Hepatocyte (in vitro differentiated cells): ENCODE data around the gene INSR. TPM values are rescaled to one million over a fixed set of nuclear protein-coding genes. Genes with fewer than 3 reads are reported as not detected.
"Not testable (repeated sequence)": the region's sequence is repeated elsewhere in the genome, so short reads cannot be mapped to it uniquely, and the experiment has no call there.

Source experiments
- DNase-seq: peaks from one replicate; pipeline ENCODE4 v3.0.0-alpha.2; 2016; ENCODE audit warnings: low spot score
- H2AFZ ChIP-seq: fragments of 200-600 bp; sonication (generic); 2 replicates; pipeline ENCODE4 v1.6.0; 2016; ENCODE audit warnings: antibody characterized with exemption, mild to moderate bottlenecking
- H3K27ac ChIP-seq: fragments of 200-600 bp; sonication (generic); 2 replicates; pipeline ENCODE4 v1.5.1; 2016; ENCODE audit warnings: mild to moderate bottlenecking
- H3K27me3 ChIP-seq: fragments of 200-600 bp; sonication (generic); 2 replicates; pipeline ENCODE4 v1.6.1; 2016
- H3K36me3 ChIP-seq: fragments of 200-600 bp; sonication (generic); replicated peaks from 2 replicates; pipeline ENCODE4 v1.5.1; 2016; ENCODE audit warnings: low read depth; ENCODE audit not compliant: insufficient read depth
- H3K4me1 ChIP-seq: fragments of 200-600 bp; sonication (generic); 2 replicates; pipeline ENCODE4 v1.5.1; 2016; ENCODE audit warnings: mild to moderate bottlenecking, moderate library complexity; ENCODE audit not compliant: insufficient read depth
- H3K4me2 ChIP-seq: fragments of 200-600 bp; sonication (generic); 2 replicates; pipeline ENCODE4 v1.6.0; 2016
- H3K4me3 ChIP-seq: fragments of 200-600 bp; sonication (generic); 2 replicates; pipeline ENCODE4 v1.5.1; 2016; ENCODE audit warnings: mild to moderate bottlenecking
- H3K79me2 ChIP-seq: fragments of 200-600 bp; sonication (generic); 2 replicates; pipeline ENCODE4 v1.6.0; 2017; ENCODE audit warnings: mild to moderate bottlenecking
- H3K9me2 ChIP-seq: fragments of 200-600 bp; sonication (generic); replicated peaks from 2 replicates; pipeline ENCODE4 v1.6.0; 2017; ENCODE audit warnings: mild to moderate bottlenecking; ENCODE audit not compliant: insufficient read depth
- H3K9me3 ChIP-seq: fragments of 200-600 bp; sonication (generic); 2 replicates; pipeline ENCODE4 v1.5.1; 2016; ENCODE audit warnings: low read depth, mild to moderate bottlenecking
- H4K20me1 ChIP-seq: fragments of 200-600 bp; sonication (generic); 2 replicates; pipeline ENCODE4 v1.6.0; 2016; ENCODE audit warnings: mild to moderate bottlenecking; ENCODE audit not compliant: insufficient read depth, poor library complexity, severe bottlenecking
- CTCF ChIP-seq: fragments of 200-600 bp; sonication (generic); IDR thresholded peaks from 2 replicates; pipeline ENCODE4 v1.5.1; 2016; ENCODE audit warnings: antibody characterized with exemption, mild to moderate bottlenecking; ENCODE audit not compliant: poor library complexity
- EZH2 ChIP-seq: fragments of 200-600 bp; sonication (generic); IDR thresholded peaks from 2 replicates; pipeline ENCODE4 v1.6.1; 2016; ENCODE audit warnings: antibody characterized with exemption, mild to moderate bottlenecking, borderline replicate concordance
- EZH2phosphoT487 ChIP-seq: fragments of 200-600 bp; sonication (generic); IDR thresholded peaks from one replicate; pipeline ENCODE4 v1.6.1; 2018; ENCODE audit warnings: antibody characterized with exemption, mild to moderate bottlenecking, low read depth, moderate library complexity; ENCODE audit not compliant: unreplicated experiment, severe bottlenecking
- WGBS: methylation state at CpG from one replicate; pipeline ENCODE4 v1.1.6; 2016; ENCODE audit warnings: low lambda C conversion rate; ENCODE audit errors: missing lambda C conversion rate; 5-methylcytosine and 5-hydroxymethylcytosine counted together
- polyA plus RNA-seq: library from polyadenylated mRNA; unstranded; fragments of >200 nt; fragmentation: Nextera tagmentation; extraction: Ambion mirVana; gene quantifications from 2 replicates; pipeline ENCODE4 v1.2.1, GENCODE V29; 2016
- total RNA-seq: library from RNA; depleted of rRNA; stranded (reverse); fragments of >200 nt; gene quantifications from 2 replicates; pipeline ENCODE4 v1.2.3, GENCODE V29; 2014

Gene INSR
- total and polyA plus RNA-seq, 2 experiments from 2014 or later, result 17.0 to 59.0 TPM

- Histone ChIP-seq H3K9me2 (no peaks in the 10 kb centered on the region), H2AFZ (no peak overlapping the region), H3K36me3 (no peaks in the 10 kb centered on the region), H3K27ac (no peak overlapping the region), H3K9me3 (no peaks in the 10 kb centered on the region), H3K4me1 (peaks cover 1% of the 10 kb centered on the region), H4K20me1 (peaks cover 22% of the 10 kb centered on the region), H3K79me2 (peaks cover 69% of the 10 kb centered on the region), H3K4me2 (no peak overlapping the region), H3K4me3 (no peak overlapping the region), H3K27me3 (no peaks in the 10 kb centered on the region)
- 95% methylated on average over 5 of the region's 5 CpGs for WGBS
- no peak for TF ChIP-seq EZH2phosphoT487
- DNase-seq, result no peak
Observed at GRCh38 chr19:7229735-7230134, 64.5 kb downstream of the INSR start.

- TF ChIP-seq EZH2phosphoT487 (no peak), EZH2 (no peak), CTCF (no peak)
- WGBS, result 88% methylated on average over 1 of the region's 1 CpG
- H3K9me2 ChIP-seq, result no peaks in the 10 kb centered on the region
Observed at GRCh38 chr19:7228935-7229541, 65.2 kb downstream of the INSR start.

GRCh38 chr19:7227735-7228134, 66.5 kb downstream of the INSR start:
- H3K36me3 ChIP-seq, result no peaks in the 10 kb centered on the region
- no peak overlapping the region for H2AFZ ChIP-seq
- no peak overlapping the region for H3K4me3 ChIP-seq
- no peak overlapping the region for H3K4me2 ChIP-seq
- no peaks in the 10 kb centered on the region for H3K9me2 ChIP-seq
- H3K79me2 ChIP-seq, result peaks cover 70% of the 10 kb centered on the region
- no peaks in the 10 kb centered on the region for H3K27me3 ChIP-seq
- H3K27ac ChIP-seq, result no peak overlapping the region
- H3K9me3 ChIP-seq, result no peaks in the 10 kb centered on the region
- peaks cover 32% of the 10 kb centered on the region for H4K20me1 ChIP-seq
- no peak for TF ChIP-seq EZH2phosphoT487
- TF ChIP-seq CTCF, result no peak
- TF ChIP-seq EZH2, result no peak
- 91% methylated on average over 6 of the region's 6 CpGs for WGBS
- H3K4me1 ChIP-seq, result peaks cover 7% of the 10 kb centered on the region
- DNase-seq, result no peak

More at GRCh38 chr19:7228935-7229541, 65.2 kb downstream of the INSR start:
- Histone ChIP-seq H3K79me2 (peaks cover 69% of the 10 kb centered on the region), H3K4me1 (peaks cover 7% of the 10 kb centered on the region), H3K4me2 (no peak overlapping the region), H3K27me3 (no peaks in the 10 kb centered on the region), H3K36me3 (no peaks in the 10 kb centered on the region), H4K20me1 (peaks cover 26% of the 10 kb centered on the region), H3K4me3 (no peak overlapping the region), H2AFZ (no peak overlapping the region), H3K27ac (no peak overlapping the region), H3K9me3 (no peaks in the 10 kb centered on the region)
- no peak for DNase-seq

GRCh38 chr19:7227149-7227548, 67.1 kb downstream of the INSR start:
- H3K4me2 ChIP-seq, H3K4me1 ChIP-seq, H3K27me3 ChIP-seq, H3K27ac ChIP-seq, DNase-seq, H3K9me3 ChIP-seq, H2AFZ ChIP-seq, H3K4me3 ChIP-seq, H3K9me2 ChIP-seq, H3K36me3 ChIP-seq: not testable (repeated sequence)
- H4K20me1 ChIP-seq, result peaks cover 32% of the 10 kb centered on the region
- H3K79me2 ChIP-seq, result peaks cover 72% of the 10 kb centered on the region
- WGBS, result 94% methylated on average over 5 of the region's 5 CpGs
